Erythroblast (primary cell): ENCODE measurements around the gene KLHDC2.
"Not testable (repeated sequence)": the region's sequence is repeated elsewhere in the genome, so short reads cannot be mapped to it uniquely, and the experiment has no call there.

Experiments used
- DNase-seq, 2 experiments: peaks; one replicate each; lab custom pipeline; 2025; lab: John Stamatoyannopoulos, UW
- GATA1 ChIP-seq: IDR thresholded peaks from 2 replicates; pipeline ENCODE4 v1.6.1; 2011; ENCODE audit warnings: low read depth, mild to moderate bottlenecking, control low read depth, low read length, moderate library complexity
- POLR2A ChIP-seq: IDR thresholded peaks from 2 replicates; pipeline ENCODE4 v1.6.1; 2011; ENCODE audit warnings: mild to moderate bottlenecking, low read length

Gene KLHDC2, protein sequence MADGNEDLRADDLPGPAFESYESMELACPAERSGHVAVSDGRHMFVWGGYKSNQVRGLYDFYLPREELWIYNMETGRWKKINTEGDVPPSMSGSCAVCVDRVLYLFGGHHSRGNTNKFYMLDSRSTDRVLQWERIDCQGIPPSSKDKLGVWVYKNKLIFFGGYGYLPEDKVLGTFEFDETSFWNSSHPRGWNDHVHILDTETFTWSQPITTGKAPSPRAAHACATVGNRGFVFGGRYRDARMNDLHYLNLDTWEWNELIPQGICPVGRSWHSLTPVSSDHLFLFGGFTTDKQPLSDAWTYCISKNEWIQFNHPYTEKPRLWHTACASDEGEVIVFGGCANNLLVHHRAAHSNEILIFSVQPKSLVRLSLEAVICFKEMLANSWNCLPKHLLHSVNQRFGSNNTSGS

GRCh38 chr14:49767571-49768300, at the start of gene KLHDC2:
TSS of gene KLHDC2 (plus strand) at chr14:49768153. CDS start at chr14:49768469, 316 bp downstream.
- peak; percentile 92 to 95 for DNase-seq
- TF ChIP-seq POLR2A, result peak; percentile 72
- no peak for TF ChIP-seq GATA1

DNA sequence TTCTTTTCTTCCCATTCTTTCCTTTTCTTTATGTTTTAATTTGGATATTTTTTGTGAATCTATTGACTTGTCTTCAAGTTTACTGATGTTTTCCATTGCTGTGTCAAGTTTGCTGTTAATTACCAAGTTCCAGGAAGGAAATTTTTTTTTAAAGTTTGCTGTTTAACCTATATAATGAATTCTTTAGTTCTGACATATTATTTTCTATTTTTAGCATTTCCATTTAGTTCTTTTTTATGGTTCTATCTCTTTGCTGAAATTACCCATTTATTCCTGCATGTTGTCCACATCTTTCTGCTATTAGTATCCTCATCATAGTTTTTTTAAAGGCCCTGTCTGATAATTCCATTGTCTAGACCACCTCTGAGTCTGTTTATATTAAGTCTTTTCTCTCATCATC, 47.2 kb upstream of the KLHDC2 start:
- no peak for DNase-seq
- TF ChIP-seq POLR2A, result no peak
- TF ChIP-seq GATA1, result no peak

DNA sequence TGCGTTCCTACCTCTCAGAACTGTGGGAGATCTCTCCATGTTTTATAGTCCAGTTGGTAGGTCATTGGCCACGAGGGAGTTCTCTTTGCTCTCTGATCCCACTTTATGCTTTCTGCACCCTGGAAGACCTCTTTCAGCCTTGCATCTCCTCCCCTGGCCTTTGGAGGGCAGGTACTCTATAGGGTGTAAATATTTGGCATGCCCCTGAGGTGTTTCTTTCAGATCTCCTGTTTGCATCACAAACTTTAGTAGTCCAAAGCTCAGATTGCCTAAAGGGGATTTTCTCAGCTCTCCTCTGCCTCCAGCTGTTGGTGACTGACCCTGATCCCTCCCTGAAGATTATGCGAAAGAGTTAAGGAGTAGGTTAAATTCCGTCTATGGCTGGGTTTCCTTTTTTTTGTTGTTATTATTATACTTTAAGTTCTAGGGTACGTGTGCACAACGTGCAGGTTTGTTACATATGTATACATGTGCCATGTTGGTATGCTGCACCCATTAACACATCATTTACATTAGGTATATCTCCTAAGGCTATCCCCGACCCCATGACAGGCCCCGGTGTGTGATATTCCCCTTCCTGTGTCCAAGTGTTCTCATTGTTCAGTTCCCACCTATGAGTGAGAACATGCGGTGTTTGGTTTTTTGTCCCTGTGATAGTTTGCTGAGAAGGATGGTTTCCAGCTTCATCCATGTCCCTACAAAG, 46.1 kb upstream of the KLHDC2 start:
- not testable (repeated sequence) for DNase-seq

GRCh38 chr14:49727171-49727570, 40.8 kb upstream of the KLHDC2 start:
- TF ChIP-seq POLR2A (no peak), GATA1 (no peak)
- DNase-seq, result no peak

- TF ChIP-seq POLR2A (no peak), GATA1 (no peak)
- no peak for DNase-seq
Measured at GRCh38 chr14:49732896-49733295, 35.1 kb upstream of the KLHDC2 start.

DNA sequence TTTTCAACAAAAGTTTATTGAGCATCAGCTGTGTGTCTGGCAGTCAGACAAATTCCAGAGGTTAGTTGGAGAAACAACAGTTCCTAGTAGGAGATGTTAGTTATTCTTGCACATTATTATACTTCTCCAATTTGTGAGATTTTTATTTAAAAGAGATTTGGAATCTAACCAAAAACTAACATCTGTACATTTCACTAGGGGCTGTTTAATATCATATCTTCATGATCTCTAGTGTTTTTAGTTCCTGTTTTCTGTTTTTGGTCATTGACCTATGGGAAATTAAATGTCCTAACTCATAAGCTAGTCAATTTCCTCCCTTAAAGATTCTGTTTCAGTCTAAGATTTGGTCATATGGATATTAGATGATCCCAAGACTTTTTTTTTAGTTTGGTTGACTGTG, 34.1 kb upstream of the KLHDC2 start:
- DNase-seq, result no peak
- no peak for TF ChIP-seq GATA1
- TF ChIP-seq POLR2A, result no peak

DNA sequence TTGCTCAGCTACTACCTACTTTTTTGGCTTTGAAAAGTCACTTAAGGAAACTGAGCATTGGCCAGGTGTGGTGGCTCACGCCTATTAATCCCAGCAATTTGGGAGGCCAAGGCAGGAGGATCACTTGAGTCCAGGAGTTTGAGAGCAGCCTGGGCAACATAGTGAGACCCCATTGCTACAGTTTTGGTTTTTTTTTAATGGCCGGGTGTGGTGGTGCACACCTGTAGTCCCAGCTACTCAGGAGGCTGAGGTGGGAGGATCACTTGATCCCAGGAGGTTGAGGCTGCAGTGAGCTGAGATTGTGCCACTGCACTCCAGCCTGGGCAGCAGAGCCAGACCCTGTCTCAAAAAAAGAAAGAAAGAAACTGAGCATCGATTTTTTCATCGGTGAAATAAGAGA, 32.3 kb upstream of the KLHDC2 start:
- DNase-seq, result not testable (repeated sequence)

DNA sequence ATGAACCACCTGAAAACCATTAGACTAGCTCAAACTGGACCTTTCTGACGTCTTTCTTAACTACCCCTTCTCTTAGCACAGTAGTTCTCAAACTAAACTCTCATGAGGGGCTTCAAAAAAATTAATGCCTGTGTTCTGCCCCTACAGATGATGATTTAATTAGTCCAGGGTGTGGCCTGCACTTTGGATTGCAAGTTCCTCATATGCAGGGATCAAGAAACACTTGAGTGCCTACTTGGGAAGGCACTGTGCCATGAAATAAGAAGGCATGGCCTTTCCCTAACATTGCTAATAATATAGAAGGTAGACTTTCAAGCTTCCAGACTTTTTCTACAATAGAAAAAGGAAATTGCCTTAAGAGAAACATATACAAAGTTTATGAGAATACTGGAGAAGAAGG, 22.8 kb upstream of the KLHDC2 start:
- TF ChIP-seq POLR2A (no peak), GATA1 (no peak)
- no peak for DNase-seq

- not testable (repeated sequence) for DNase-seq
Measured at GRCh38 chr14:49746476-49746875, 21.5 kb upstream of the KLHDC2 start.

GRCh38 chr14:49754570-49755097, 13.3 kb upstream of the KLHDC2 start:
- DNase-seq, result no peak
- no peak for TF ChIP-seq GATA1
- no peak for TF ChIP-seq POLR2A

- TF ChIP-seq POLR2A (no peak), GATA1 (no peak)
- peak; percentile 10 to 20 for DNase-seq
Measured at GRCh38 chr14:49755378-49755777, 12.6 kb upstream of the KLHDC2 start.

DNA sequence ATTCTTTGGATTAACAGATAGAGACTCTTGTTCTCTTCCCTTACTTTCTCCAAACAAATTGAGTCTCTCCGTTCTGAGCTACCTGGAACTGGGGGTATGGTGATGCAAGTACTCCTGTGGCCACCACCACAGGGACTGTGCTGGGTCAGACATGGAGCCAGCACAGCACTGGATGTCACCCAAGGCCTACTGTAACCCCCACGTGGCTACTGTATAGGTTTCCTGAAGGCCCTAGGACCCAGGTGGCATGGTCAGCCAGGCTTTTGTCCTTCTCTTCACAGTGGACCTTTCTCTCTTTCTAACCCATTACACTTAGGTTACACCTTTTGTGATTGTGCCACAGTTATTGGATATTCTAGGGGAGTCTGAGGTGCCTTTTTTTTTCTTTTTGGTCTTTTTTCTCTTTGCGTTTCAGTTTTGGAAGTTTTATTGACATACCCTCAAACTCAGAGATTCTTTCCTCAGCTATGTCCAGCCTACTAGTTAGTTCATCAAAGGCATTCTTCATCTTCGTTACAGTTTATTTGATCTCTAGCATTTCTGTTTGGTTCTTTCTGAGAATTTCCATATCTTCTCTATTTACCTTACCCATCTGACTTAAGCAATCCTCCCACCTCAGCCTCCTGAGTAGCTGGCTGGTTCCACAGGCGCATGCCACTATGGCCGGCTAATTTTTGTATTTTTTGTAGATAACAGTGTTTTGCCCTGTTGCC, 6.0 kb upstream of the KLHDC2 start:
- no peak for TF ChIP-seq POLR2A
- no peak for TF ChIP-seq GATA1
- DNase-seq, result no peak

DNA sequence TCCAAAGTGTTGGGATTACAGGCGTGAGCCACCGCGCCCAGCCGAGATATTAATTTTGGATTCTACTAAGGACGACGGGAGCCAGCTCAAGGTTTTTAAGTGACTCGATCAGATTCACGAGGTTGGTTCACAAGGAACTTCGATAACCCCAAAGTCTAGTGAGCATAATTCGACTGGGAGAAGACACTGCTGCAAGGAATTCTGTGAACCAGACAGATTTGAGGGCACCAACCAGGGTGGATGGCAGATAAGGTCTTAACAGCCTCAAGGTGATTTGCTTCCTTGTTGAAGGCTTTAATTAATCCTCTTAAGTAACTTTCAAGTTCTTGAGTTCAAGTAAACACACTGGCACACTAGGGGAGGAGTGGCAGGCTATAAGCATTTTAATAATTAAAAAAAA, 1.1 kb upstream of the KLHDC2 start:
- TF ChIP-seq GATA1 (no peak), POLR2A (no peak)
- peak in 1 of 2 experiments; percentile 41 for DNase-seq

DNA sequence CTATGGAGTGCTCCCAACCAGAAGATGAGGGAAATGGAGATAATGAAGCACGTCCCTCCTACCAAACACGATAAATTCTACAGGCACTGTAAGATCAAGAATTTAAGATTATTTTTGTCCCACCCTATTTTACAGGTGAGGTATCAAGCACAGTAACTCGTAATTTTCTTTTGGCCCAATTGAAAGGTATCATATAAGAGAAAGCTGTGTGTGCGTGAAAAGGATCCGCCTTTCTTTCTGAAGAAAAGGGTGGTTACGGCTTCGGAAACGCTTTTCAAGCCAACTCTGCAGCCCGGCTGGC, 733 bp upstream of the KLHDC2 start:
- no peak for DNase-seq
- TF ChIP-seq GATA1 (no peak), POLR2A (no peak)
